Endodermal cell (in vitro differentiated cells): ENCODE data around the gene OSTM1. TPM values are rescaled to one million over a fixed set of nuclear protein-coding genes. Genes with fewer than 3 reads are reported as not detected.

Experiments used
- DNase-seq: peaks from one replicate; pipeline ENCODE4 v3.0.0-alpha.2; 2017
- H3K27ac ChIP-seq: 2 replicates; pipeline ENCODE4 v1.5.1; 2013; ENCODE audit warnings: mild to moderate bottlenecking, low read depth, low read length, moderate library complexity
- H3K27me3 ChIP-seq: 2 replicates; pipeline ENCODE4 v1.6.1; 2013; ENCODE audit warnings: mild to moderate bottlenecking, low read length, moderate library complexity; ENCODE audit not compliant: insufficient read depth, control insufficient read depth, poor library complexity, severe bottlenecking
- H3K36me3 ChIP-seq: 2 replicates; pipeline ENCODE4 v1.7.0; 2013; ENCODE audit warnings: mild to moderate bottlenecking, low read length, moderate library complexity; ENCODE audit not compliant: control insufficient read depth, insufficient read depth
- H3K4me1 ChIP-seq: one replicate; pipeline ENCODE4 v1.7.0; 2013; ENCODE audit warnings: low read length; ENCODE audit not compliant: control insufficient read depth, insufficient read depth
- H3K4me3 ChIP-seq: 2 replicates; pipeline ENCODE4 v1.5.1; 2013; ENCODE audit warnings: mild to moderate bottlenecking, low read length, moderate library complexity
- H3K9ac ChIP-seq: 2 replicates; pipeline ENCODE4 v1.6.1; 2013; ENCODE audit warnings: mild to moderate bottlenecking, low read length, moderate library complexity; ENCODE audit not compliant: poor library complexity, severe bottlenecking; ENCODE audit errors: extremely low read depth
- H3K9me3 ChIP-seq: 2 replicates; pipeline ENCODE4 v1.6.1; 2013; ENCODE audit warnings: mild to moderate bottlenecking, low read length, moderate library complexity; ENCODE audit not compliant: control insufficient read depth
- H3K27ac Mint-ChIP-seq: 2 replicates; pipeline ENCODE4 v1.8.0; 2020; ENCODE audit warnings: mixed read lengths
- H3K27me3 Mint-ChIP-seq: 2 replicates; pipeline ENCODE4 v1.8.0; 2021; ENCODE audit warnings: mild to moderate bottlenecking, mixed read lengths; ENCODE audit not compliant: insufficient read depth
- H3K36me3 Mint-ChIP-seq: 2 replicates; pipeline ENCODE4 v1.8.0; 2020; ENCODE audit warnings: low read depth, mixed read lengths
- H3K4me1 Mint-ChIP-seq: 2 replicates; pipeline ENCODE4 v1.8.0; 2020; ENCODE audit warnings: mixed read lengths
- H3K4me3 Mint-ChIP-seq: 2 replicates; pipeline ENCODE4 v1.8.0; 2020; ENCODE audit warnings: mild to moderate bottlenecking, moderate library complexity, mixed read lengths
- H3K9me3 Mint-ChIP-seq: 2 replicates; pipeline ENCODE4 v1.8.0; 2020; ENCODE audit warnings: mild to moderate bottlenecking, mixed read lengths
- CTCF ChIP-seq: fragments of 200-600 bp; sonication (generic); conservative IDR thresholded peaks from 2 replicates; pipeline ENCODE4 v1.5.0; 2021; ENCODE audit warnings: antibody characterized with exemption, mild to moderate bottlenecking
- WGBS, 2 experiments: methylation state at CpG; one replicate each; pipeline versions ENCODE4 v1.1.5 to v1.1.7; 2013; ENCODE audit warnings: missing lambda C conversion rate in 2 of 2, mixed read lengths in 1 of 2; ENCODE audit not compliant: insufficient coverage in 1 of 2, insufficient read length in 1 of 2; 5-methylcytosine and 5-hydroxymethylcytosine counted together
- total RNA-seq, 2 donors: library from RNA; stranded (reverse); fragmentation: NEBNext Ultra II Directional in 1 of 2; extraction: Animal tissue kit (Norgen Biotek cat#: 25700) in 1 of 2; gene quantifications; 2 replicates in 1 of 2; 3 replicates in 1 of 2; pipeline ENCODE4 v1.2.1, GENCODE V29; 2021

The OSTM1 gene
- total RNA-seq, 2 donors from 2014 or later = 16.9 to 25.3 TPM

DNA sequence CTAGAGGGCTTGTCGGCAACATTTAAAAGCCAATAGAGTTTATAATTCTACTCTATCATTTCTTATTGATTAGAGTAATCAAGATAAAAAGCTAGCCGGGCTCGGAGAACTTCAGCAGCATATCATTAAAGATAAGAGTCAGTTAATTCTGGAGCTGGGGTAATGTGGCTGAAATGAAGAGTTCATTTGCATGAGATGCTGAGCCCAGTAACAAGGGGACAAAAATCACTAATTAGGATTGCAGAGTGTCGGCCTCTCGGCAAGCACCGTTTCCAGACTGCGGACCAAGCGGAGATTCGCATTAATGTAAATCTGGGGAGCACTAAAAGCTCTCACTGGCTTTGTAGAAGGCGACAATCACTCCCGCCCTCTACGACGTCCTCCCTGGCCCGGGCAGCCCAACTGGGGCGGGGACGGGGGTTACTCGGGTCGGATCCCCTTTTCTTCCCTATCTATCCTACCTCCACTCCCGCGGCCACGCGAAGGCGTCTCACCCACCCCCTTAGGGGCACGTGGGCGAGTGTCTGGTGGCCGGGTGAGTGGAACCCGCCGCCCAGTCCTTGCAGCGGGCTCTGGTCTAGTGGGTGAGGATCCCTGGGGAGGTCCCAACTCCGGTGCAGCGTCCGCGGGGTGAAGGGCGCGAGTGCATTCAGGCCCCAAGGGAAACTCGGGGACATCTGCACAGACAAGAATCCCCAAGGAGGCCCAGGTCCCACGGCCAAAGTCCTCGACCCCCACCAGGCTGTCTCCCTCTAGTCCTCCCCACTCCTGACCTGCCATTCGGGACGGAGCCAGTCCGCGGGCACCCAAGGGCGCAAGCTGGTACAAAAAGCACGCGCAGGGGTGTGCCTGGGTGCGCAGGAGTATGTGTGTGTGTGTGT lies 42.2 kb upstream of the OSTM1 start:
- Histone ChIP-seq H3K36me3 (no peaks in the 10 kb centered on the region), H3K9me3 (no peaks in the 10 kb centered on the region), H3K27ac (no peak overlapping the region), H3K4me3 (peak overlapping the region; percentile 69), H3K9ac (no peak overlapping the region), H3K4me1 (no peaks in the 10 kb centered on the region), H3K27me3 (peaks cover 100% of the 10 kb centered on the region)
- Mint-ChIP-seq H3K4me3 (peak overlapping the region; percentile 37), H3K4me1 (peaks cover 19% of the 10 kb centered on the region), H3K27ac (no peak overlapping the region), H3K36me3 (no peaks in the 10 kb centered on the region), H3K27me3 (peaks cover 98% of the 10 kb centered on the region), H3K9me3 (no peaks in the 10 kb centered on the region)
- peak; percentile 66 for DNase-seq
- TF ChIP-seq CTCF = no peak
- WGBS, 2 experiments = 5% methylated on average over 3 to 45 of the region's 46 CpGs

DNA sequence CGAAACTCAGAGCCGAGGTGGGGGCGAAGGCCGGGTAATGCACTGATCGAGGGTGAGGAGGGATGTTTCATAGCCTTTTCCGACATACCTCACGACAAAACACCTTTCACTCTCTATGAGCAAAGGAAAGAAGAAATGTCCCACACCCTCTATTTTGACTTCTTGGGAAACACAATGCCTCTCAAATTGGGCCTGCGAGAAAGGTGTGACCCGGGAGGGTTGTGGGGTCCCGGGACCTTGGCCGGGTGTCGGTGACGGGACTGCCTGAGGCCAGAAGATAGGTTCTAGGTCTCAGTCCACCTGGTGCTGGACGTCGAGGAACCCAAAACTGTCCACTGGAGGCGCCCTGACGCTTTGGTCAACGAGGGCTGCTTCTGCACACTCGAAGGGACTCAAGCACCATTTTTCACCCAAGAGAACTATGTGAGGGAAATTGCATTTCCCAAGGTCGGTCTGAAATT lies 41.1 kb upstream of the OSTM1 start:
- H3K36me3 Mint-ChIP-seq = no peaks in the 10 kb centered on the region
- H3K4me3 Mint-ChIP-seq = peak overlapping the region; percentile 55
- 0 to 5% methylated on average over 2 to 20 of the region's 20 CpGs for WGBS, 2 experiments
- no peak overlapping the region for H3K9ac ChIP-seq
- DNase-seq = peak; percentile 89
- H3K4me1 Mint-ChIP-seq = peaks cover 19% of the 10 kb centered on the region
- H3K27ac Mint-ChIP-seq = no peak overlapping the region
- H3K36me3 ChIP-seq = no peaks in the 10 kb centered on the region
- H3K9me3 ChIP-seq = no peaks in the 10 kb centered on the region
- H3K9me3 Mint-ChIP-seq = no peaks in the 10 kb centered on the region
- H3K4me1 ChIP-seq = no peaks in the 10 kb centered on the region
- peak overlapping the region; percentile 77 for H3K4me3 ChIP-seq
- peaks cover 98% of the 10 kb centered on the region for H3K27me3 Mint-ChIP-seq
- peak; percentile 70 for TF ChIP-seq CTCF
- peaks cover 100% of the 10 kb centered on the region for H3K27me3 ChIP-seq
- no peak overlapping the region for H3K27ac ChIP-seq

- Mint-ChIP-seq H3K36me3 (no peaks in the 10 kb centered on the region), H3K27ac (no peak overlapping the region), H3K9me3 (no peaks in the 10 kb centered on the region), H3K4me1 (peaks cover 19% of the 10 kb centered on the region), H3K4me3 (peak overlapping the region; percentile 55), H3K27me3 (peaks cover 97% of the 10 kb centered on the region)
- peak; percentile 71 for TF ChIP-seq CTCF
- 0 to 2% methylated on average over 10 to 50 of the region's 50 CpGs for WGBS, 2 experiments
- peaks cover 100% of the 10 kb centered on the region for H3K27me3 ChIP-seq
- no peaks in the 10 kb centered on the region for H3K9me3 ChIP-seq
- peak overlapping the region; percentile 77 for H3K4me3 ChIP-seq
- H3K4me1 ChIP-seq = no peaks in the 10 kb centered on the region
- peak; percentile 90 for DNase-seq
- H3K36me3 ChIP-seq = no peaks in the 10 kb centered on the region
- H3K9ac ChIP-seq = no peak overlapping the region
- no peak overlapping the region for H3K27ac ChIP-seq
Observed at GRCh38 chr6:108114841-108115597, 40.5 kb upstream of the OSTM1 start.
